Measurements from ENCODE around the gene ATXN10.

Gene ATXN10

GRCh38 chr22:45758603-45759002 is 87.0 kb downstream of the ATXN10 start:
- DNase-seq (ENCODE audit: low spot score), result no peak

GRCh38 chr22:45760682-45761081 is 89.0 kb downstream of the ATXN10 start:
- DNase-seq (ENCODE audit: low spot score), result no peak

GRCh38 chr22:45762545-45763235 is 91.1 kb downstream of the ATXN10 start:
- DNase-seq (ENCODE audit: low spot score), result no peak

GRCh38 chr22:45763236-45763624 is 91.6 kb downstream of the ATXN10 start:
- DNase-seq (ENCODE audit: low spot score), result no peak

- DNase-seq (ENCODE audit: low spot score), result no peak
Measured at GRCh38 chr22:45768490-45768889, 96.9 kb downstream of the ATXN10 start.

GRCh38 chr22:45769569-45770210 is 98.1 kb downstream of the ATXN10 start:
- DNase-seq (ENCODE audit: low spot score), result no peak

- no peak for DNase-seq (ENCODE audit: low spot score)
Measured at GRCh38 chr22:45770506-45770905, 98.9 kb downstream of the ATXN10 start.

GRCh38 chr22:45771057-45771456 is 99.4 kb downstream of the ATXN10 start:
- no peak for DNase-seq (ENCODE audit: low spot score)

GRCh38 chr22:45771711-45772110 is 100.1 kb downstream of the ATXN10 start:
- DNase-seq (ENCODE audit: low spot score), result no peak

- no peak for DNase-seq (ENCODE audit: low spot score)
Measured at GRCh38 chr22:45772743-45773142, 101.1 kb downstream of the ATXN10 start.

- DNase-seq (ENCODE audit: low spot score), result no peak
Measured at GRCh38 chr22:45774001-45774670, 102.5 kb downstream of the ATXN10 start.

- no peak for DNase-seq (ENCODE audit: low spot score)
Measured at GRCh38 chr22:45775062-45775461, 103.4 kb downstream of the ATXN10 start.

- DNase-seq (ENCODE audit: low spot score), result no peak
Measured at GRCh38 chr22:45775569-45776312, 104.1 kb downstream of the ATXN10 start.

- DNase-seq (ENCODE audit: low spot score), result no peak
Measured at GRCh38 chr22:45776313-45776585, 104.6 kb downstream of the ATXN10 start.

- no peak for DNase-seq (ENCODE audit: low spot score)
Measured at GRCh38 chr22:45777046-45777851, 105.6 kb downstream of the ATXN10 start.

GRCh38 chr22:45777852-45778375 is 106.3 kb downstream of the ATXN10 start:
- no peak for DNase-seq (ENCODE audit: low spot score)

- no peak for DNase-seq (ENCODE audit: low spot score)
Measured at GRCh38 chr22:45781459-45781858, 109.8 kb downstream of the ATXN10 start.

GRCh38 chr22:45781966-45782365 is 110.3 kb downstream of the ATXN10 start:
- no peak for DNase-seq (ENCODE audit: low spot score)

GRCh38 chr22:45783021-45783420 is 111.4 kb downstream of the ATXN10 start:
- DNase-seq (ENCODE audit: low spot score), result no peak

GRCh38 chr22:45783690-45784089 is 112.1 kb downstream of the ATXN10 start:
- no peak for DNase-seq (ENCODE audit: low spot score)

- peak; percentile 22 for DNase-seq (ENCODE audit: low spot score)
Measured at GRCh38 chr22:45784357-45785277, 113.0 kb downstream of the ATXN10 start.

Data from pons (tissue), 1 donor.